ENCODE results near the gene JAZF1. TPM values are rescaled to one million over a fixed set of nuclear protein-coding genes. Genes with fewer than 3 reads are reported as not detected.
A peak's percentile ranks its signal among the peaks of the same experiment; 100 is the strongest.

Gene JAZF1
- total and polyA plus RNA-seq, 2 of the 4 experiments (the other 2 are of a cell fraction) = 8.4 to 10.5 TPM

DNA sequence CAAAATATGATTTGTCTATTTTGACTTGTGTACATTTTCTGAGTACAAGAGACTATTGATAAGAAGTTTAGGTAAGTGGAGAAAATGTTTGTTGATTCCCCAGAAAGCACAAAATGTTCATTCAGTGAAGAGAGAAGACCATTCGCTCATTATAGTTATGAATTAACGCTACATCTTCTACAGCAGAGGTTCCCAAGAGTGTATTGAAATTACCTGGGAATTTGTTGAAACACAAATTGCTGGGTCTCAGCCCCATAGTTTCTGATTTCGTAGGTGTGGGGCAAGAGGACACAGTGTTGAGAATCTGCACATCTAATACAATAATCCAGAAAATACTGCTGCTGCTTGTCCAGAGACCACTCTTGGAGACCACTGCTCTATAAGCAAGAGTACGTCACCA is 24.2 kb downstream of the JAZF1 start:
- H3K56ac ChIP-seq (ENCODE audit: extremely low read depth, insufficient read depth, low read length) = no peak overlapping the region
- peak overlapping the region; percentile 57 for H2BK20ac ChIP-seq (ENCODE audit: low read depth, low read length)
- H3K9me3 ChIP-seq (ENCODE audit: control insufficient read depth, insufficient read depth, low read length) = no peaks in the 10 kb centered on the region
- peak overlapping the region; percentile 18; the same call in 1 of the 2 replicates for H3K4me2 ChIP-seq (ENCODE audit: low read depth, low read length)
- ATAC-seq (ENCODE audit: low read depth) (no peak), DNase-seq (no peak)
- no CpG with 5 or more reads among the region's 4 CpGs for WGBS, 2 experiments (ENCODE audit: extremely low coverage in 2 of 2, insufficient read length in 1 of 2)
- peak overlapping the region in 1 of 2 experiments; percentile 60; a peak in 1 of 4 replicates for H4K8ac ChIP-seq (ENCODE audit: low read depth in 2 of 2, low read length in 2 of 2)
- TF ChIP-seq POLR2A (IDR thresholded peaks at IDR 0.05; ENCODE audit: low read depth, low read length) (no peak), RAD21 (IDR thresholded peaks at IDR 0.05; ENCODE audit: low read length) (no peak), FOS (IDR thresholded peaks at IDR 0.05; ENCODE audit: low read depth, low read length) (no peak), MXI1 (IDR thresholded peaks at IDR 0.05; ENCODE audit: borderline replicate concordance, low read depth, low read length) (no peak), MAZ (IDR thresholded peaks at IDR 0.05; ENCODE audit: borderline replicate concordance, low read depth, low read length) (no peak), RFX5 (IDR thresholded peaks at IDR 0.05; ENCODE audit: low read depth, low read length) (no peak), MAFK (IDR thresholded peaks at IDR 0.05; ENCODE audit: low read depth, low read length) (no peak), RCOR1 (IDR thresholded peaks at IDR 0.05; ENCODE audit: insufficient replicate concordance, low read length) (no peak), SMC3 (IDR thresholded peaks at IDR 0.05; ENCODE audit: low read depth, low read length) (no peak)
- TF ChIP-seq, protein P1, sequence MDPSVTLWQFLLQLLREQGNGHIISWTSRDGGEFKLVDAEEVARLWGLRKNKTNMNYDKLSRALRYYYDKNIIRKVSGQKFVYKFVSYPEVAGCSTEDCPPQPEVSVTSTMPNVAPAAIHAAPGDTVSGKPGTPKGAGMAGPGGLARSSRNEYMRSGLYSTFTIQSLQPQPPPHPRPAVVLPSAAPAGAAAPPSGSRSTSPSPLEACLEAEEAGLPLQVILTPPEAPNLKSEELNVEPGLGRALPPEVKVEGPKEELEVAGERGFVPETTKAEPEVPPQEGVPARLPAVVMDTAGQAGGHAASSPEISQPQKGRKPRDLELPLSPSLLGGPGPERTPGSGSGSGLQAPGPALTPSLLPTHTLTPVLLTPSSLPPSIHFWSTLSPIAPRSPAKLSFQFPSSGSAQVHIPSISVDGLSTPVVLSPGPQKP (IDR thresholded peaks at IDR 0.05; ENCODE audit: borderline replicate concordance, low read depth, low read length) = no peak
- H3K79me1 ChIP-seq (ENCODE audit: low read depth in 1 of 2, low read length in 2 of 2) = peaks cover 52 to 82% of the 10 kb centered on the region in 2 experiments
- H3K9ac ChIP-seq (ENCODE audit: low read depth, low read length) = no peak overlapping the region
- CTCF ChIA-PET = no interaction called here
- peaks cover 21% of the 10 kb centered on the region for H3K9me1 ChIP-seq (ENCODE audit: insufficient read depth, low read length)
- no peak overlapping the region for H3K4me3 ChIP-seq (ENCODE audit: insufficient read depth, low read depth, low read length)
- no peak overlapping the region for H2BK15ac ChIP-seq (ENCODE audit: low read depth, low read length)
- H3K23ac ChIP-seq (ENCODE audit: low read depth, low read length) = peak overlapping the region; percentile 79; the same call in 1 of the 2 replicates
- dilution Hi-C loops (cut with HindIII; ENCODE audit: low sequenced_read_pairs, unreplicated experiment) = no loop called here
- peak overlapping the region; percentile 77; the same call in 1 of the 2 replicates for H3K18ac ChIP-seq (ENCODE audit: low read depth, low read length)
- H4K91ac ChIP-seq (ENCODE audit: insufficient read depth, low read depth, low read length) = no peak overlapping the region; the same call in 1 of the 2 replicates
- peaks cover 2% of the 10 kb centered on the region for H3K36me3 ChIP-seq (ENCODE audit: control insufficient read depth, insufficient read depth, low read length)
- H2AFZ ChIP-seq (replicated peaks; ENCODE audit: low read length, poor library complexity) = no peak overlapping the region
- peak overlapping the region; percentile 61; the same call in 1 of the 2 replicates for H2AK5ac ChIP-seq (ENCODE audit: low read depth, low read length)
- H3K4ac ChIP-seq (ENCODE audit: low read depth, low read length) = peak overlapping the region; percentile 83
- H4K5ac ChIP-seq (ENCODE audit: low read depth, low read length) = peak overlapping the region; percentile 56; the same call in 1 of the 2 replicates
- H4K20me1 ChIP-seq (ENCODE audit: insufficient read depth, low read length) = no peaks in the 10 kb centered on the region
- no TSS peak for BruUV-seq (replicated peaks)
- H3K4me1 ChIP-seq (ENCODE audit: control insufficient read depth, insufficient read depth, low read length) = peaks cover 36% of the 10 kb centered on the region
- no peak overlapping the region for H2AK9ac ChIP-seq (replicated peaks; ENCODE audit: low read depth, low read length, poor library complexity)
- peak overlapping the region; percentile 62; the same call in 1 of the 2 replicates for H3K14ac ChIP-seq (replicated peaks; ENCODE audit: low read depth, low read length)
- POLR2A ChIA-PET (ENCODE audit: unreplicated experiment) = no interaction called here
- in situ Hi-C loops (cut with MboI; ENCODE audit: low sequenced_read_pairs) = no loop called here
- H3K27me3 ChIP-seq (ENCODE audit: control insufficient read depth, insufficient read depth, low read length) = no peaks in the 10 kb centered on the region
- H2BK120ac ChIP-seq (ENCODE audit: low read depth, low read length) = peak overlapping the region; percentile 78
- peak overlapping the region; percentile 0; the same call in 1 of the 2 replicates for H3K27ac ChIP-seq (ENCODE audit: insufficient read depth, low read length)
- intact Hi-C loops (cut with micrococcal nuclease) = no loop called here
- peak overlapping the region; percentile 3 for H2BK5ac ChIP-seq (ENCODE audit: low read depth, low read length, poor library complexity, severe bottlenecking)

Data from IMR-90 (cell line).